Coronary artery (tissue), 2 donors: ENCODE results near the gene MCTP1.
"Not testable (repeated sequence)": the region's sequence is repeated elsewhere in the genome, so short reads cannot be mapped to it uniquely, and the experiment has no call there.

ENCODE experiments used
- DNase-seq: peaks from one replicate; pipeline ENCODE4 v3.0.0-alpha.2; 2017; ENCODE audit warnings: low spot score
- H3K27ac ChIP-seq, 2 donors: fragments of 200-600 bp; sonication (generic); one replicate each; pipeline ENCODE4 v1.5.1; 2016 to 2019
- H3K4me3 ChIP-seq: fragments of 200-600 bp; sonication (generic); 2 replicates; pipeline ENCODE4 v1.5.1; 2016; ENCODE audit warnings: mild to moderate bottlenecking, moderate library complexity
- CTCF ChIP-seq: fragments of 200-600 bp; sonication (generic); IDR thresholded peaks from one replicate; pipeline ENCODE4 v1.5.1; 2019; ENCODE audit warnings: antibody characterized with exemption

MCTP1 gene

DNA sequence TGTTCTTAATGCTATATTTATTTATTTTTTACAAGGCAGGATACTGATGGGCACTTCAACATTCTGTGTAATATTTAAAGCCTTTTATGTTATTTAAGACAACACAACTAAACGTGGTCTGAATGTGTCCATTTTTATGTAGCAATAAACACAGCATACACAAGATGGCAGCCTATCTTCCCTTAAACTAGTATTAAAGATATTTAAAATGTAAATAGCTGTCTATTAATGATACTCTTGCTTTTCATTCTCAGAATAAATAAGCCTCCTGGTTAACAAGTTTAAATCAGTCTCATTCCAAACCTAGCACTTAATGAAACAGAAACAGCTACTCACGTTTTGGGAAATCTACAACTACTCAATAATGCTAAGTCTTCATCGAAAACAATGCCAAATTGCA, 315.7 kb downstream of the MCTP1 start:
- no peak for TF ChIP-seq CTCF
- no peak for DNase-seq
- no peak overlapping the region for H3K27ac ChIP-seq
- no peak overlapping the region for H3K4me3 ChIP-seq

DNA sequence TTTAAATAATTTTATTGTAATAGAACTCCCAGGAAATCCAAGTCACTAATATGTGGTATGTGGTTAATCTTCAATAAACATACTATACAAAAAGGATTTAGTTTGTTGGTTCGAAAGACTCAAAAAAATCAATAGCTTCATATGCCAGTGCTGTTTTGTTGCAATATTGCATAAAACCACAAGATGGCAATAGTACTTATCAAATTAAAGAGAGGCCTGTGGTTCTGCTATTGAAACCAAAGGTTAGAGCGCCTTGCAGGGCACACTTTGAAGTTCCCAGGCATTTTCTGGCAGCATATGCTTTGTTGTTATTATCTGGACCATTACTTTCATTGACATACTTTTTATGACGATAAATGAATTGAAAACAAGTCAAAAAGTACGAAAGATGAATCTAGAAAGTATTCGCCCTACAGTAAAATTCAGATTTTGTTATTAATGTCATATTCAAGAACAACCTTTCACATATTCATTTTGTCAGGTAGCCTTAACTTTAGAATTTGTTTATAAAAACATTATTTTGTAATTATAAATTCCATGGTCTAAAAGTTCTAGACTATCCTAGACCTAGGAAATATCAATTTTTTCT, 316.3 kb downstream of the MCTP1 start:
- DNase-seq: no peak
- TF ChIP-seq CTCF: no peak
- H3K4me3 ChIP-seq: no peak overlapping the region
- no peak overlapping the region for H3K27ac ChIP-seq

DNA sequence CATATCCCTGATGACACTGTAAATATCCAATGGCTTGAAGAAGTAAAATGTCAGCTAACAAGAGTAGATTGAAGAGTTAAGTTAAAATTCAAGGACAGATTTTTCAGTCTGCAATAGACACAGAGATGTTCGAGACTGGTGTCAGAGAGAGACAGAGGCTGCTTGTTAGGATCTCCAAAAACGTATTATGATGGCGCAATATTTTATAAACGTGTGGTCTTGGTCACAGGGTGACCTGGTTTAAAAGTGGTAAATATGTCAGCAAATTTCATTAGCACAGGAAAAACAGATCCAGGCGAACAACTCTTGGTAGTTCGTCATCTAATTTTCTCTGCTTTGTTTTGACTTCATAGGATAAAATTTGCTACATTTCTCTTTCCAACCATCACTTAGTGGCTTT, 317.4 kb downstream of the MCTP1 start:
- no peak for DNase-seq
- H3K27ac ChIP-seq: no peak overlapping the region
- H3K4me3 ChIP-seq: no peak overlapping the region
- no peak for TF ChIP-seq CTCF

GRCh38 chr5:94959279-94959678, 325.6 kb downstream of the MCTP1 start:
- DNase-seq: not testable (repeated sequence)

DNA sequence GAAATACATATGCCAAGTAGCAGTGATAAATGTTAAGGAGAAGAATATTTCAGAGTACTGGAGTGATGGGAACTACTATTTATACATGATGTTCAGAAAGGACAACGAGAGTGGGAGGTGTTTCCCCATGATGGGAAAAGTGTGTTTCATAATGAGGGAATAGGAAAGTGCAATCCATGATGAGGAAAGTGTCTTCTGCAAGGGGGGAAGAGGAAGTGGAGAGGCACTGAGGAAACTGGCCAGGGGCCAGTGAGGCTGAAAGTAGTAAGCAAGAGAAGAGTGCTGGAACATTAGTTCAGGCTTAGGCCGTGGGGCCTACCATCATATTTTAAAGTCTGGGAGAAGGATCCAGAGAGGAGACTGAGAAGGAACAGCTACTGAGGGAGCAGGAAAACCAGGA, 339.2 kb downstream of the MCTP1 start:
- TF ChIP-seq CTCF: no peak
- no peak for DNase-seq
- no peak overlapping the region for H3K4me3 ChIP-seq
- no peak overlapping the region for H3K27ac ChIP-seq

More at GRCh38 chr5:94959279-94959678, 325.6 kb downstream of the MCTP1 start:
- H3K27ac ChIP-seq, H3K4me3 ChIP-seq: not testable (repeated sequence)

DNA sequence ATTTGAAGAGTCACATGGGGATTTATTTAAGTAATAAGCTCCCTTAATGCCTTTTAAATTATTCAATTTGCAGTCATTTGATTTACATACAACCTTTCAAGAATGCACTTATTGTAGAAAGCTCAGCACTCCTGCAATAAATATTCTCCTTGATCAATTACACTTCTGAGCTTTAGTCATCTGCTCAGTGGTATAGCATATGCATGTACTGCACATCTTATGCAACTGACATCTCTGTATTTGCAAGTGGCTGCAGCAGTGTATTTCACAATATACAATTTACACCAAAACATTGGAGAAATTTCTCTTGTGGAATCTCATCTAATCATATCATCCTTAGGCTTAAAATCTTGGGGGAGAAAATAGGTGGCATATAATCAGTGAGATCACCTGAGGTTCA, 340.7 kb downstream of the MCTP1 start:
- no peak overlapping the region for H3K4me3 ChIP-seq
- DNase-seq: no peak
- no peak for TF ChIP-seq CTCF
- H3K27ac ChIP-seq: no peak overlapping the region

DNA sequence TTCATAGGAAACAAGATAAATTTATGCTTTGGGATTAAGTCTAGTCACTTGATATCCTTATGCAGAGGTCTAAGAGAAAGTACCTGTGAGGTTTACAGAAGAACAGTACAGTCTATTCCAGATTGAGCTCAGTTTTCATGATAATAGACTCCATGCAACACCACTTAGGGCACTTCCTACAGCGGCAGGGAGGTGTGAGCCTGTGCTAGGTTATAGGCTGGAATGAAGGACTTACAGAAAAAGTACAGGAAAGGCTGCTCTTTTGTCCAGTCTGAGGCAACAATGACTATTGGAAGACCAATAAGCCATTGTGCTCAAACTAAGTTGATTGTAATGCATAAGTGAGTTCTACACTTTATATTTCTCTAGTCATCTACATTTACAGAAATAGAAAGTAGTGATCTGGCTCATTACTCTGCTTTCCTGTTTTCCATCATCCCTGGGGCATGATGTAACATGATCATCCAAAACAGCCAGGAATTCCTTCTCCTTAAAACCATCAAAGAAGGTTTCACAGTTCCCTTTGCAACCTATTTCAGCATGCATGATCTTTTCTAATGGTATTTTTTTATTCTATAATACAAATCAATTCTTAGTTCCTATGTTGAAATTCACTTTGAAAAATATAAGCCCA, 343.7 kb downstream of the MCTP1 start:
- no peak for TF ChIP-seq CTCF
- Histone ChIP-seq H3K27ac (no peak overlapping the region), H3K4me3 (no peak overlapping the region)
- DNase-seq: no peak
